HEK293 (cell line): ENCODE results near the gene SLC66A1.

Source experiments
- FEZF1 ChIP-seq: fragments of 450-650 bp; formaldehyde crosslinking; IDR thresholded peaks from 2 replicates; pipeline ENCODE4 v1.5.1; 2016; ENCODE audit warnings: missing biosample characterization, missing genetic modification characterization
- GLIS2 ChIP-seq: fragments of 450-650 bp; formaldehyde crosslinking; IDR thresholded peaks from 2 replicates; pipeline ENCODE4 v1.5.1; 2016; ENCODE audit warnings: missing biosample characterization, missing genetic modification characterization
- HOXA7 ChIP-seq: sonication (generic); formaldehyde crosslinking; IDR thresholded peaks from 2 replicates; pipeline ENCODE4 v1.8.1; 2022; ENCODE audit warnings: missing genetic modification reagents, borderline replicate concordance
- IKZF3 ChIP-seq: fragments of 450-650 bp; IDR thresholded peaks from 2 replicates; pipeline ENCODE4 v1.5.0; 2018; ENCODE audit warnings: missing biosample characterization, mild to moderate bottlenecking, missing genetic modification characterization, moderate library complexity
- KLF10 ChIP-seq: fragments of 450-650 bp; IDR thresholded peaks from 2 replicates; pipeline ENCODE4 v1.5.1; 2018; ENCODE audit warnings: missing biosample characterization, mild to moderate bottlenecking, missing genetic modification characterization
- KLF16 ChIP-seq: fragments of 450-650 bp; formaldehyde crosslinking; IDR thresholded peaks from 2 replicates; pipeline ENCODE4 v1.5.1; 2017; ENCODE audit warnings: missing biosample characterization, missing genetic modification characterization
- KLF9 ChIP-seq: fragments of 450-650 bp; formaldehyde crosslinking; IDR thresholded peaks from 2 replicates; pipeline ENCODE4 v1.5.1; 2016; ENCODE audit warnings: missing biosample characterization, missing genetic modification characterization, low read depth
- PRDM4 ChIP-seq: fragments of 450-650 bp; formaldehyde crosslinking; IDR thresholded peaks from 2 replicates; pipeline ENCODE4 v1.5.1; 2017; ENCODE audit warnings: missing biosample characterization, missing genetic modification characterization
- REPIN1 ChIP-seq: fragments of 450-650 bp; formaldehyde crosslinking; IDR thresholded peaks from 2 replicates; pipeline ENCODE4 v1.5.1; 2017; ENCODE audit warnings: missing biosample characterization, missing genetic modification characterization, low read depth
- REST ChIP-seq: fragments of 450-650 bp; formaldehyde crosslinking; IDR thresholded peaks from 2 replicates; pipeline ENCODE4 v1.5.1; 2016; ENCODE audit warnings: missing biosample characterization, missing genetic modification characterization
- ZFP37 ChIP-seq: fragments of 450-650 bp; formaldehyde crosslinking; IDR thresholded peaks from 2 replicates; pipeline ENCODE4 v1.5.1; 2016; ENCODE audit warnings: missing biosample characterization, missing genetic modification characterization
- ZFP69B ChIP-seq: fragments of 450-650 bp; formaldehyde crosslinking; IDR thresholded peaks from 2 replicates; pipeline ENCODE4 v1.5.1; 2016; ENCODE audit warnings: missing biosample characterization, missing genetic modification characterization
- ZNF138 ChIP-seq: fragments of 450-650 bp; formaldehyde crosslinking; IDR thresholded peaks from 2 replicates; pipeline ENCODE4 v1.5.1; 2016; ENCODE audit warnings: missing biosample characterization, missing genetic modification characterization, borderline replicate concordance
- ZNF184 ChIP-seq: fragments of 450-650 bp; IDR thresholded peaks from 2 replicates; pipeline ENCODE4 v1.5.1; 2018; ENCODE audit warnings: missing biosample characterization, mild to moderate bottlenecking, missing genetic modification characterization
- ZNF280D ChIP-seq: fragments of 450-650 bp; formaldehyde crosslinking; IDR thresholded peaks from 2 replicates; pipeline ENCODE4 v1.5.1; 2016; ENCODE audit warnings: missing biosample characterization, missing genetic modification characterization
- ZNF571 ChIP-seq: fragments of 450-650 bp; formaldehyde crosslinking; IDR thresholded peaks from 2 replicates; pipeline ENCODE4 v1.5.0; 2017; ENCODE audit warnings: missing biosample characterization, missing genetic modification characterization
- ZNF639 ChIP-seq: fragments of 450-650 bp; formaldehyde crosslinking; IDR thresholded peaks from 2 replicates; pipeline ENCODE4 v1.5.1; 2016; ENCODE audit warnings: missing biosample characterization, missing genetic modification characterization
- ZNF692 ChIP-seq: fragments of 450-650 bp; formaldehyde crosslinking; IDR thresholded peaks from 2 replicates; pipeline ENCODE4 v1.5.1; 2016; ENCODE audit warnings: missing biosample characterization, missing genetic modification characterization
- ZNF768 ChIP-seq: fragments of 450-650 bp; formaldehyde crosslinking; IDR thresholded peaks from 2 replicates; pipeline ENCODE4 v1.5.1; 2018; ENCODE audit warnings: missing biosample characterization, mild to moderate bottlenecking, missing genetic modification characterization

The SLC66A1 gene

GRCh38 chr1:19311931-19312781, at the start of gene SLC66A1, which contains the start of gene AKR7A2 (continued):
- TF ChIP-seq REST (tag by site-specific recombination) (0 out of 2 replicates have a peak, but pooled peaks have one; percentile 14), ZNF571 (tag by site-specific recombination) (no peak), FEZF1 (tag by site-specific recombination) (no peak), KLF9 (tag by site-specific recombination) (peak; percentile 60), ZNF138 (tag by site-specific recombination) (no peak), ZNF184 (tag by site-specific recombination) (no peak), ZNF692 (tag by site-specific recombination) (peak; percentile 66), PRDM4 (no peak), GLIS2 (tag by site-specific recombination) (peak; percentile 74; the same call in 1 of the 2 replicates), ZNF639 (tag by site-specific recombination) (no peak), ZNF768 (no peak), KLF16 (tag by site-specific recombination) (peak; percentile 80; the same call in 1 of the 2 replicates), ZFP37 (peak; percentile 77), IKZF3 (tag by site-specific recombination) (0 out of 2 replicates have a peak, but pooled peaks have one; percentile 13), KLF10 (tag by site-specific recombination) (peak; percentile 81; the same call in 1 of the 2 replicates), HOXA7 (no peak), ZNF280D (no peak), REPIN1 (0 out of 2 replicates have a peak, but pooled peaks have one; percentile 51), ZFP69B (tag by site-specific recombination) (0 out of 2 replicates have a peak, but pooled peaks have one; percentile 39)
